ENCODE data around the gene AFF1. TPM values are rescaled to one million over a fixed set of nuclear protein-coding genes. Genes with fewer than 3 reads are reported as not detected.

Gene AFF1
- total RNA-seq, 3 donors from 2014 or later (not counting 1 experiment from before 2014, with no cell fraction given), result 87.9 to 93.4 (median 91.7) TPM

DNA sequence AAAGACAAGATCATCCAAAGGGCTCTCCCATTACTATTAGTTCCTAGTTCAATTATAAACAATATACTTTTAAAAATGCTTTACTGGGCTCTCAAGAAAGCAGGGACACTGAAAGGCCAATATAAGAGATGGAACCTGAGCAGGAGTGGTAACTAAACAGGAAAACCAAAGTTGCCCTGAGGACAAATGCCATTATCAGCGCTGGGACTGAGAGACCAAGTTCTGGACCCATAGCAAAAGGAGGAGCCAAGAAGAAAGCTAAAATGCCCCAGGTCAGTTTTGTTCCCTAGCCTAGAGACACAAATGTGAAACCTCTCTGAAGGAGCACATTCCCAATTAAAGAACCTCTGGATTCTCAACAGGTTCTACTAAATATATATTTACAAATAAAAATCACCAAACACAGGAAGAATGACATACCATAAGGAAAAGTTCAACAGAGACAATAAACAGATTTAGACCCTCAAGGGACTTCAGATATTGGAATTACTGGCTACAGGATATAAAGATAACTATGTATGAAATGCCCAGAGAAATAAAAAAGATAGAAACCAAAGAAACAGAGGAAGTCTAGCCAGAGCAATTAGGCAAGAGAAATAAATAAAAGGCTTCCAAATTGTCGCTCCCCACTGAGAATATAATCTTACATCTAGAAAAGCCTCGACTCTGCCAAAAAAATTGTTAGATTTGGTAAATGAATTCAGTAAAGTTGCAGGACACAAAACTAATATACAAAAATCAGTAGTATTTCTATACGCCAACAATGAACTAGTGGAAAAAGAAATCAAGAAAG, 218.5 kb downstream of the AFF1 start:
- Histone ChIP-seq H3K36me3 (ENCODE audit: control insufficient read depth, insufficient read depth, low read length) (no peaks in the 10 kb centered on the region), H3K4me3 (ENCODE audit: low read length) (no peak overlapping the region), H3K4me1 (ENCODE audit: control insufficient read depth, insufficient read depth, low read length) (no peaks in the 10 kb centered on the region), H3K27ac (ENCODE audit: low read length) (no peak overlapping the region), H3K27me3 (ENCODE audit: control insufficient read depth, insufficient read depth, low read length) (no peaks in the 10 kb centered on the region), H3K9me3 (ENCODE audit: control insufficient read depth, insufficient read depth, low read length) (no peaks in the 10 kb centered on the region)
- Mint-ChIP-seq H3K36me3 (no peaks in the 10 kb centered on the region), H3K4me3 (no peak overlapping the region), H3K9me3 (no peaks in the 10 kb centered on the region), H3K4me1 (peaks cover 6% of the 10 kb centered on the region in 2 donors), H3K27ac (no peak overlapping the region), H3K27me3 (ENCODE audit: low read depth in 2 of 2) (no peaks in the 10 kb centered on the region)
- TF ChIP-seq, protein P1, sequence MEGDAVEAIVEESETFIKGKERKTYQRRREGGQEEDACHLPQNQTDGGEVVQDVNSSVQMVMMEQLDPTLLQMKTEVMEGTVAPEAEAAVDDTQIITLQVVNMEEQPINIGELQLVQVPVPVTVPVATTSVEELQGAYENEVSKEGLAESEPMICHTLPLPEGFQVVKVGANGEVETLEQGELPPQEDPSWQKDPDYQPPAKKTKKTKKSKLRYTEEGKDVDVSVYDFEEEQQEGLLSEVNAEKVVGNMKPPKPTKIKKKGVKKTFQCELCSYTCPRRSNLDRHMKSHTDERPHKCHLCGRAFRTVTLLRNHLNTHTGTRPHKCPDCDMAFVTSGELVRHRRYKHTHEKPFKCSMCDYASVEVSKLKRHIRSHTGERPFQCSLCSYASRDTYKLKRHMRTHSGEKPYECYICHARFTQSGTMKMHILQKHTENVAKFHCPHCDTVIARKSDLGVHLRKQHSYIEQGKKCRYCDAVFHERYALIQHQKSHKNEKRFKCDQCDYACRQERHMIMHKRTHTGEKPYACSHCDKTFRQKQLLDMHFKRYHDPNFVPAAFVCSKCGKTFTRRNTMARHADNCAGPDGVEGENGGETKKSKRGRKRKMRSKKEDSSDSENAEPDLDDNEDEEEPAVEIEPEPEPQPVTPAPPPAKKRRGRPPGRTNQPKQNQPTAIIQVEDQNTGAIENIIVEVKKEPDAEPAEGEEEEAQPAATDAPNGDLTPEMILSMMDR (IDR thresholded peaks at IDR 0.05), result no peak
- intact Hi-C loops (cut with micrococcal nuclease), result no loop called here
- ATAC-seq (no peak), DNase-seq (no peak)
- 89% methylated on average over 1 of the region's 4 CpGs for WGBS (ENCODE audit: insufficient coverage)

DNA sequence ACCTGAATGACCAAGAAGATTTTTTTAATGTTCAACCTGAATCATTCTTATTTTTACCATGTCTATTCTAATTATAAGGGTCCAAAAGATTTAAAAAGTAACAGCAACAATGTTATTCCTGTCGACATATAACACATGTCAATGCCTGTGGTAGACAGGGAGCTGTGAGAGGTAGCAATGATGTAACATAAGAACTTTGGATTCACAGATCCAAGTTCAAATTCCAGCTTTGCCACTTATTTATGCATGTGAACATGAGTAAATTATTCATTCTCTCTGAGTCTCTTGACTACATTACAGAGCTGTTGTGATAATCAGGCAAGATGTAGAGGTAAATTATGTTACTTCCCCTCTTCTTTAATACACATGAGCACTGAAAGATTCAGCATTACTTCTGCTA, 231.1 kb downstream of the AFF1 start:
- TF ChIP-seq, protein P1 (IDR thresholded peaks at IDR 0.05), result no peak
- intact Hi-C loops (cut with micrococcal nuclease), result no loop called here
- H3K4me3 Mint-ChIP-seq, result no peak overlapping the region
- no peaks in the 10 kb centered on the region for H3K9me3 Mint-ChIP-seq
- 100% methylated on average over 1 of the region's 1 CpG for WGBS (ENCODE audit: insufficient coverage)
- H3K4me1 ChIP-seq (ENCODE audit: control insufficient read depth, insufficient read depth, low read length), result no peaks in the 10 kb centered on the region
- no peak for ATAC-seq
- H3K36me3 Mint-ChIP-seq, result peaks cover 6% of the 10 kb centered on the region
- peaks cover 10% of the 10 kb centered on the region for H3K36me3 ChIP-seq (ENCODE audit: control insufficient read depth, insufficient read depth, low read length)
- H3K27ac Mint-ChIP-seq, result no peak overlapping the region
- no peaks in the 10 kb centered on the region for H3K4me1 Mint-ChIP-seq
- H3K9me3 ChIP-seq (ENCODE audit: control insufficient read depth, insufficient read depth, low read length), result no peaks in the 10 kb centered on the region
- H3K27me3 Mint-ChIP-seq (ENCODE audit: low read depth in 2 of 2), result no peaks in the 10 kb centered on the region
- no peaks in the 10 kb centered on the region for H3K27me3 ChIP-seq (ENCODE audit: control insufficient read depth, insufficient read depth, low read length)
- no peak for DNase-seq
- H3K27ac ChIP-seq (ENCODE audit: low read length), result no peak overlapping the region
- H3K4me3 ChIP-seq (ENCODE audit: low read length), result no peak overlapping the region

DNA sequence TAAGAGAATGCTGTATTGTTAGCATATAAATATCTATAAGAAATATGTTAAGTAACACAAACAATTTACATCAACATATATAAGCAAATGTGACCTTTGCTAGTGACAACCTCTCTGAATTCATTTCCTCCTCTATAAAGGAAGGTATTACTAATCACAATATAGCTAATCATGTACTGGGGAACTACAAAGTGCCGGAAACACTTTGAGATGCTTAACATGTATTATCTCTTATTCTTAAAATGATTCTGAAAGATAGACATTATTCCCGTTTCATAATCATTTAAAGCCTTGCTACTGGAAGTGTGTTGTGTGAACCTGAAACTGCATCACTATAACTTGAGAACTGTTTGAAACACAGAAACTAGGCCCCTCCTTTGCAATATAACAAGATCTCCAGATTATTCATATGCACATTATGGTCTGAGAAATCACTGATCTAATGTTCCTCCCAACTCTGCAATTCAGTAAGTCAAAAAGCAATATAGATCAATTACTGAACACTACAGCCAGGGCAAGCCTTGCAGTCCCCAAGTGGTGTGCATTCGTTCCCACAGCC, 231.6 kb downstream of the AFF1 start:
- intact Hi-C loops (cut with micrococcal nuclease), result no loop called here
- Mint-ChIP-seq H3K27me3 (ENCODE audit: low read depth in 2 of 2) (no peaks in the 10 kb centered on the region), H3K9me3 (no peaks in the 10 kb centered on the region), H3K4me3 (no peak overlapping the region), H3K4me1 (no peaks in the 10 kb centered on the region), H3K27ac (no peak overlapping the region), H3K36me3 (peaks cover 6% of the 10 kb centered on the region)
- WGBS (ENCODE audit: insufficient coverage), result 86% methylated on average over 2 of the region's 3 CpGs
- Histone ChIP-seq H3K36me3 (ENCODE audit: control insufficient read depth, insufficient read depth, low read length) (peaks cover 10% of the 10 kb centered on the region), H3K27me3 (ENCODE audit: control insufficient read depth, insufficient read depth, low read length) (no peaks in the 10 kb centered on the region), H3K4me3 (ENCODE audit: low read length) (no peak overlapping the region), H3K27ac (ENCODE audit: low read length) (no peak overlapping the region), H3K9me3 (ENCODE audit: control insufficient read depth, insufficient read depth, low read length) (no peaks in the 10 kb centered on the region), H3K4me1 (ENCODE audit: control insufficient read depth, insufficient read depth, low read length) (no peaks in the 10 kb centered on the region)
- ATAC-seq (no peak), DNase-seq (no peak)
- TF ChIP-seq, protein P1 (IDR thresholded peaks at IDR 0.05), result no peak

Data from natural killer cell (primary cell).